ENCODE data around the gene RHCG.
"Not testable (repeated sequence)": the region's sequence is repeated elsewhere in the genome, so short reads cannot be mapped to it uniquely, and the experiment has no call there.

The RHCG gene

GRCh38 chr15:89475661-89476060, 20.7 kb downstream of the RHCG start:
- DNase-seq = no peak

- peak; percentile 84 for DNase-seq
Observed at GRCh38 chr15:89472785-89473256, 23.6 kb downstream of the RHCG start.

GRCh38 chr15:89469426-89470096, 26.8 kb downstream of the RHCG start:
- DNase-seq = no peak

GRCh38 chr15:89468813-89469212, 27.6 kb downstream of the RHCG start:
- DNase-seq = not testable (repeated sequence)

GRCh38 chr15:89463113-89463512, 33.3 kb downstream of the RHCG start:
- no peak for DNase-seq

GRCh38 chr15:89462198-89462912, 34.0 kb downstream of the RHCG start:
- DNase-seq = no peak

- no peak for DNase-seq
Observed at GRCh38 chr15:89461386-89461785, 35.0 kb downstream of the RHCG start.

- no peak for DNase-seq
Observed at GRCh38 chr15:89460048-89460447, 36.3 kb downstream of the RHCG start.

- no peak for DNase-seq
Observed at GRCh38 chr15:89459271-89460038, 36.9 kb downstream of the RHCG start.

GRCh38 chr15:89458440-89458839, 37.9 kb downstream of the RHCG start:
- no peak for DNase-seq

- no peak for DNase-seq
Observed at GRCh38 chr15:89457086-89457485, 39.3 kb downstream of the RHCG start.

GRCh38 chr15:89455535-89455934, 40.8 kb downstream of the RHCG start:
- DNase-seq = no peak

GRCh38 chr15:89452330-89452836, 44.0 kb downstream of the RHCG start:
- DNase-seq = no peak

GRCh38 chr15:89451846-89452245, 44.5 kb downstream of the RHCG start:
- no peak for DNase-seq

GRCh38 chr15:89450076-89451006, 46.0 kb downstream of the RHCG start:
- no peak for DNase-seq

GRCh38 chr15:89448825-89449224, 47.6 kb downstream of the RHCG start:
- DNase-seq = no peak

- no peak for DNase-seq
Observed at GRCh38 chr15:89447676-89448075, 48.7 kb downstream of the RHCG start.

- DNase-seq = no peak
Observed at GRCh38 chr15:89446255-89446891, 50.0 kb downstream of the RHCG start.

GRCh38 chr15:89445518-89445917, 50.9 kb downstream of the RHCG start:
- no peak for DNase-seq

GRCh38 chr15:89444241-89445225, 51.9 kb downstream of the RHCG start:
- no peak for DNase-seq

- DNase-seq = no peak
Observed at GRCh38 chr15:89443581-89443980, 52.8 kb downstream of the RHCG start.
